Stimulated activated CD4-positive, alpha-beta T cell treated with anti-CD3 and anti-CD28 coated beads, Interleukin-15, amount 100 ng/mL, for 1 hour (primary cell): ENCODE measurements around the gene ANKS1A.

Experiments used
- DNase-seq, 2 donors: peaks; one replicate each; pipeline ENCODE4 v3.0.0-alpha.2; 2020; ENCODE audit warnings: low read depth in 1 of 2, low spot score in 1 of 2

The ANKS1A gene

GRCh38 chr6:35052694-35053565 lies 163.9 kb downstream of the ANKS1A start:
- no peak for DNase-seq

GRCh38 chr6:35053701-35054100 lies 164.6 kb downstream of the ANKS1A start:
- DNase-seq = no peak

GRCh38 chr6:35054106-35054742 lies 165.2 kb downstream of the ANKS1A start:
- no peak for DNase-seq

- no peak for DNase-seq
These were observed 165.7 kb downstream of the ANKS1A start for GRCh38 chr6:35054743-35055130.

- no peak for DNase-seq
These were observed 166.8 kb downstream of the ANKS1A start for GRCh38 chr6:35055891-35056290.

- DNase-seq = no peak
These were observed 167.9 kb downstream of the ANKS1A start for GRCh38 chr6:35056952-35057351.

- no peak for DNase-seq
These were observed 168.6 kb downstream of the ANKS1A start for GRCh38 chr6:35057449-35058357.

GRCh38 chr6:35058358-35058675 lies 169.3 kb downstream of the ANKS1A start:
- DNase-seq = no peak

- DNase-seq = no peak
These were observed 169.9 kb downstream of the ANKS1A start for GRCh38 chr6:35058865-35059522.

- DNase-seq = no peak
These were observed 170.7 kb downstream of the ANKS1A start for GRCh38 chr6:35059596-35060345.

GRCh38 chr6:35061102-35061615 lies 172.1 kb downstream of the ANKS1A start:
- DNase-seq = no peak

- DNase-seq = no peak
These were observed 172.8 kb downstream of the ANKS1A start for GRCh38 chr6:35061651-35062410.

- no peak for DNase-seq
These were observed 173.9 kb downstream of the ANKS1A start for GRCh38 chr6:35062676-35063574.

- no peak for DNase-seq
These were observed 174.7 kb downstream of the ANKS1A start for GRCh38 chr6:35063701-35064280.

GRCh38 chr6:35064290-35064689 lies 175.2 kb downstream of the ANKS1A start:
- DNase-seq = no peak

GRCh38 chr6:35064757-35065440 lies 175.8 kb downstream of the ANKS1A start:
- no peak for DNase-seq

GRCh38 chr6:35065441-35065800 lies 176.4 kb downstream of the ANKS1A start:
- no peak for DNase-seq

- DNase-seq = no peak
These were observed 176.8 kb downstream of the ANKS1A start for GRCh38 chr6:35065870-35066269.
